ENCODE data around the gene LIM2.

Gene LIM2

DNA sequence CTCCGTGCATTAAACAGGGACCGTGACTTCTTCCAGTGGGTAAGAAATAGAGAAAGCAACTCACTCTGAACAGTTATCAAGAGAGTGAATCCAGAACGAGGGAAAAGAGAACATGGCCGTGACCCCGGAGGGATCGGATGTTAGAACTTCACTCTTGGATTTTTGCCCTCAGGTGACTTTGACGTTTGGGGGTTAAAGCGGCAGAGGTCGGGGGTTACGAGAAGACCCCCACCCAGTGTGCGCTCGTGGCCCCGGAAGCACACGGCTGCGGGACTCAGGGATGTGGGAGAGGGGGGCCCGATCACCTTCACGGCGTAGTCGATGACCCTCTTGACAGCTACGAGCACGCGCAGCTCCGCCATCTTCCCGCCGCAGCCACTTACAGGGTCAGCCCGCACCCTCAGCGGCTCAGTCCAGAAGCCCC is 21.8 kb downstream of the LIM2 start, which contains the start of gene ETFB:
ETFB (minus strand) TSS at position 424 of the 424 bp plus-strand sequence; CDS start at position 362, 62 bp downstream.
- no peak for DNase-seq (ENCODE audit: low read depth)
- TF ChIP-seq, protein P1, sequence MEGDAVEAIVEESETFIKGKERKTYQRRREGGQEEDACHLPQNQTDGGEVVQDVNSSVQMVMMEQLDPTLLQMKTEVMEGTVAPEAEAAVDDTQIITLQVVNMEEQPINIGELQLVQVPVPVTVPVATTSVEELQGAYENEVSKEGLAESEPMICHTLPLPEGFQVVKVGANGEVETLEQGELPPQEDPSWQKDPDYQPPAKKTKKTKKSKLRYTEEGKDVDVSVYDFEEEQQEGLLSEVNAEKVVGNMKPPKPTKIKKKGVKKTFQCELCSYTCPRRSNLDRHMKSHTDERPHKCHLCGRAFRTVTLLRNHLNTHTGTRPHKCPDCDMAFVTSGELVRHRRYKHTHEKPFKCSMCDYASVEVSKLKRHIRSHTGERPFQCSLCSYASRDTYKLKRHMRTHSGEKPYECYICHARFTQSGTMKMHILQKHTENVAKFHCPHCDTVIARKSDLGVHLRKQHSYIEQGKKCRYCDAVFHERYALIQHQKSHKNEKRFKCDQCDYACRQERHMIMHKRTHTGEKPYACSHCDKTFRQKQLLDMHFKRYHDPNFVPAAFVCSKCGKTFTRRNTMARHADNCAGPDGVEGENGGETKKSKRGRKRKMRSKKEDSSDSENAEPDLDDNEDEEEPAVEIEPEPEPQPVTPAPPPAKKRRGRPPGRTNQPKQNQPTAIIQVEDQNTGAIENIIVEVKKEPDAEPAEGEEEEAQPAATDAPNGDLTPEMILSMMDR (conservative IDR thresholded peaks at IDR 0.05; ENCODE audit: low read depth, low read length): no peak
- H3K4me3 ChIP-seq (ENCODE audit: low read depth, low read length): peak within 1 kb of the TSS; percentile 94

DNA sequence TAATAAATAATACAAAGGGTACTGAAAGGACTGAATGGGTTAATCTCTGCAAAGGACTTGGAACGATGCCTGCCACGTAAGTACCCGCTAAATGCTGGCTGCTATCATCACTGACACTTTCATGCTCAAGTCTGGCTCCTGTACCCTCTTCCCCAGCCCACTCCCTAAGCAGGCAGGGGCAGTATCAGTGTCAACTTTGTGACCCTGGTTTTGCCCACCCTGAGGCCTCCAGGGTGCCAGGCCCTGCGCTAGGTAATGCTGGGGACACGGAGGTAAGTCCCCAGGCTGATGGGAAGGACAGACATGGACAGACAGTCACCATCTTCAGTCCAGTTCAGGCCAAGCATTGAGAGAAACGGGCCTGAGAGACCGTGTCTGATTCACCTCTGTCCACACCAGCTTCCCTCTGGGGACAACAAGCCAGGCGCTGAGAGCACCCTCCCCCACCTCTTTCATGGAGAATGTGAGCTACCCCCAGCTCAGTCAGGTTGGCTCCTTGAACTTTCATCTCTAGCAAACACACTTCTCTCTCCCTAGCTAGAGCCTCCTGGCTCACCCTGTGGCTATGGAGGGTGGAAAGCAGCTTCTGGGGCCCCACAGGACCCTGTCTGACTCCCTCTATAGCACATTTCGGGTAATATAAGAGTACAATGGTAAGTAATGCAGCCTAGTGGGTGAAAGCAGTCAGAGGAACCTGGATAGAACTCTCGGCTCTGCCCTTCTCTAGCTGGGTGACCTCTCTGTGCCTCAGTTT is 22.4 kb downstream of the LIM2 start:
- peak overlapping the region; percentile 94 for H3K4me3 ChIP-seq (ENCODE audit: low read depth, low read length)
- TF ChIP-seq, protein P1 (conservative IDR thresholded peaks at IDR 0.05; ENCODE audit: low read depth, low read length): peak; percentile 31
- peak; percentile 65 for DNase-seq (ENCODE audit: low read depth)

DNA sequence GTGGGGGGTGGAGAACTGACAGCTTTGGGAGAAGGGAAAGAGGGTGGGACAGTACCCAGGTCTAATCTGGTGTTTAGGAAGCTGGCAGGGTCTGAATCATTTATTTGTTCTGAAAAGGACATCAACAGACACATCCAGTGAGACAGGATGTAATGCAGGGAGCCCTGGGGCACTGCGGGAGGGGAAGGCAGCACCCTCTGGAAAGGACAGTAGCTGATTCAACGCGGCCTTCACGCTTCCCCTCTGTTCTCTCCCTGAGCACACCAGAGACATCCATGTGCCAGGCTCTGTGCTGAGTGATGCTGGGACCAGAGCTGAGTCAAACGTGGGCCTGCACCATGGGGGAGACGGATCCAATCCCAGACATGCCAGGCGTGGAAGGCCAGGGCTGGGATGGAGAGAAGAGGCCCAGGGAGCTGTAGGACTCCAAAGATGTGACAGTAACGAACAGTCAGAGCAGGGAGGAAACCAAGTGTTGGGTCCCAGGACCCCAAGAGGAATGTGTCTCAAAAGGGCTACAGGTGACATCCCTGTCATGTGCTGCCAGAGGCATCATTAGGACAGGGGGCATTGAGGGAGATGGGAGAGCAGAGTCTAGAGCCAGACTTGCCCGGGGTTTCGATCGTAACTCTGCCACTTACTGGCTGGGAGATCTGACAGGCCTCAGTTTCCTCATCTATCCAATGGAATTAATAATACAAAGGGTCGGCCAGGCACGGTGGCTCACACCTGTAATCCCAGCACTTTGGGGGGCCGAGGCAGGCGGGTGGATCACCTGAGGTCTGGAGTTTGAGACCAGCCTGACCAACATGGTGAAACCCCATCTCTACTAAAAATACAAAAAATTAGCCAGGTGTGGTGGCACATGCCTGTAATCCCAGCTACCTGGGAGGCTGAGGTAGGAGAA is 23.3 kb downstream of the LIM2 start:
- DNase-seq (ENCODE audit: low read depth): peak; percentile 43
- TF ChIP-seq, protein P1 (conservative IDR thresholded peaks at IDR 0.05; ENCODE audit: low read depth, low read length): no peak
- no peak overlapping the region for H3K4me3 ChIP-seq (ENCODE audit: low read depth, low read length)

DNA sequence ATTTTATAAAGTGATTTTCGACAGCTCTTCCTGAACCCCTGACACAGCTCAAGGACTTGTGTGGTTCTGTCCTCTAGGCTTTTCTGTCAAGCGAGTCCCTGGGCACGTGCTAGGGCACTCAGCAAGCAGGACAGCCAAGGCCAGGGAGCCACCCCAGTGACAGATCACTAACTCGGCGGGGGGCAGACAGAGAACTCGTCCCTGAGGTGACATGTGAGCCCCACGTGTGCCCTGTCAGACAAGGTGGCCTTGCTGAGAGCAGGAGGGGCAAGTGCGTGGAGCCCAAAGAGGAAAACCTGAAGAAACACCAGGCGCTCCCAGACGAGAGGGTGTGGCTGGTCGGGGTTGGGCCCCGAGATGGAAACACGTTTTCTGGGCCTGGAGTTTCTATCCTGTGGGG is 26.5 kb downstream of the LIM2 start:
- H3K4me3 ChIP-seq (ENCODE audit: low read depth, low read length): no peak overlapping the region
- DNase-seq (ENCODE audit: low read depth): no peak
- TF ChIP-seq, protein P1 (conservative IDR thresholded peaks at IDR 0.05; ENCODE audit: low read depth, low read length): no peak

DNA sequence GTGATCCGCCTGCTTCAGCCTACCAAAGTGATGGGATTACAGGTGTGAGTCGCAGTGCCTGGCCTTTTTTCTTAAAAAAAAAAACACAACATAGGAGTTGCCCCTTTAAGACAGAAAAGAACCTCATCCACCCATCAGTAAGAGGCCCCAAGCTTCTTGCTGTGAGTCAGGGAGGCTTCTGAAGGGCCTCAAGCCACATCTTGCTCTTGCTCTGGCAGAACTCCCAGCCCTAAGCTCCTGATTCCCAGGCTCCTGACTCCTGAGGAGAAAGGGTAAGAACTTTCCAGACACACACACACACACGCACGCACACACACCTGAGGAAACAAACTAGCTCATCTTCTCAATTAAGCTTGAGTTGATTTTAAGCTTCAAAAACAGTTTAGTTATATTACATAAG is 28.5 kb downstream of the LIM2 start:
- DNase-seq (ENCODE audit: low read depth): peak; percentile 96
- TF ChIP-seq, protein P1 (conservative IDR thresholded peaks at IDR 0.05; ENCODE audit: low read depth, low read length): no peak
- H3K4me3 ChIP-seq (ENCODE audit: low read depth, low read length): no peak overlapping the region

DNA sequence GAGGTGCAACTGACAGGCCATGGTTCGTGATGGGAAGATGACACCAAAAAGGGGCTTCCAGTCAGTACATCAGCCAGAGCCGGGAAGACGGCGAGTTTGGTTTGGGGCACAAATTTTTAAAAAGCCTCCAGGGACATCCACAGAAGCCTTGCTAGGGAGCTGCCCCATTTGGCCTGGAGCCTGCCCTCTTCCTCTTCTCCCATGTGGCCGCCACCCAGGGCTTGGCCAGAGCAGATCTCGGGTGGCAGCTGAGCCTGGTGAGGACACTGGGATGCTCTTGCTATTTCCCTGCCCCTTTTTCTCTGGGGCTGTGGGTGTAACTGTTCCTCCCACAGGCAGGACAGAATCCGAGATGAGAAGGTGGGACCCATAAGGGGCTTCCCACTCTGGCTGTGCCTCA is 29.8 kb downstream of the LIM2 start:
- H3K4me3 ChIP-seq (ENCODE audit: low read depth, low read length): no peak overlapping the region
- TF ChIP-seq, protein P1 (conservative IDR thresholded peaks at IDR 0.05; ENCODE audit: low read depth, low read length): no peak
- DNase-seq (ENCODE audit: low read depth): no peak

Data from choroid plexus epithelial cell (primary cell).